IMR-90 (cell line): ENCODE data around the gene ITSN1. TPM values are rescaled to one million over a fixed set of nuclear protein-coding genes. Genes with fewer than 3 reads are reported as not detected.

Source experiments
- ATAC-seq: fragments of 200-7000 bp; cut with Tn5 transposase; 2 replicates; pipeline ENCODE4 v1.9.1; 2020; ENCODE audit warnings: low read depth, mild to moderate bottlenecking, moderate library complexity
- BruUV-seq: library from RNA; stranded (reverse); fragments of 400-500 nt; replicated peaks from 2 replicates; lab custom pipeline; 2021; lab: Mats Ljungman, UMichigan
- CTCF ChIA-PET: fragments of 300-600 bp; formaldehyde crosslinking; extraction: SDS; loops from one replicate; lab custom pipeline; 2021; ENCODE audit warnings: antibody characterized with exemption; lab: Yijun Ruan, JAX
- POLR2A ChIA-PET: fragments of 300-600 bp; sonication (Branson Sonifier 250); formaldehyde crosslinking; loops from one replicate; lab custom pipeline; 2022; ENCODE audit warnings: antibody characterized with exemption; ENCODE audit not compliant: unreplicated experiment; lab: Charles Lee
- DNase-seq: peaks from one replicate; pipeline ENCODE4 v3.0.0; 2013
- H2AFZ ChIP-seq: replicated peaks from 2 replicates; pipeline ENCODE3; 2013; ENCODE audit warnings: low read length, mild to moderate bottlenecking; ENCODE audit not compliant: poor library complexity
- H2AK5ac ChIP-seq: 2 replicates; pipeline ENCODE4 v1.6.1; 2013; ENCODE audit warnings: low read depth, low read length, inconsistent platforms
- H2AK9ac ChIP-seq: replicated peaks from 2 replicates; pipeline ENCODE3; 2013; ENCODE audit warnings: mild to moderate bottlenecking, low read depth, low read length, moderate library complexity; ENCODE audit not compliant: poor library complexity
- H2BK120ac ChIP-seq: 2 replicates; pipeline ENCODE4 v1.6.1; 2013; ENCODE audit warnings: low read depth, low read length, inconsistent platforms
- H2BK15ac ChIP-seq: 3 replicates; pipeline ENCODE4 v1.6.1; 2013; ENCODE audit warnings: low read depth, low read length, inconsistent platforms
- H2BK20ac ChIP-seq: 2 replicates; pipeline ENCODE4 v1.6.1; 2013; ENCODE audit warnings: low read depth, mild to moderate bottlenecking, inconsistent platforms, low read length, moderate library complexity
- H2BK5ac ChIP-seq: 2 replicates; pipeline ENCODE4 v1.6.1; 2013; ENCODE audit warnings: mild to moderate bottlenecking, low read depth, low read length, inconsistent platforms; ENCODE audit not compliant: poor library complexity, severe bottlenecking
- H3K14ac ChIP-seq: replicated peaks from 2 replicates; pipeline ENCODE4 v1.6.1; 2013; ENCODE audit warnings: low read depth, low read length, inconsistent platforms
- H3K18ac ChIP-seq: 2 replicates; pipeline ENCODE4 v1.6.1; 2013; ENCODE audit warnings: low read depth, low read length, control low read depth
- H3K23ac ChIP-seq: 2 replicates; pipeline ENCODE4 v1.6.1; 2013; ENCODE audit warnings: low read depth, low read length, inconsistent platforms
- H3K27ac ChIP-seq: 2 replicates; pipeline ENCODE4 v1.5.1; 2013; ENCODE audit warnings: mild to moderate bottlenecking, control low read depth, low read length; ENCODE audit not compliant: insufficient read depth
- H3K27me3 ChIP-seq: 2 replicates; pipeline ENCODE4 v1.6.1; 2013; ENCODE audit warnings: low read length; ENCODE audit not compliant: control insufficient read depth, insufficient read depth
- H3K36me3 ChIP-seq: 2 replicates; pipeline ENCODE4 v1.6.1; 2013; ENCODE audit warnings: low read length, mixed read lengths; ENCODE audit not compliant: control insufficient read depth, insufficient read depth
- H3K4ac ChIP-seq: 2 replicates; pipeline ENCODE4 v1.6.1; 2013; ENCODE audit warnings: low read depth, low read length, inconsistent platforms
- H3K4me1 ChIP-seq: 2 replicates; pipeline ENCODE4 v1.6.1; 2013; ENCODE audit warnings: low read length, mixed read lengths; ENCODE audit not compliant: control insufficient read depth, insufficient read depth
- H3K4me2 ChIP-seq: 2 replicates; pipeline ENCODE4 v1.6.1; 2013; ENCODE audit warnings: low read depth, mild to moderate bottlenecking, control low read depth, low read length, moderate library complexity
- H3K4me3 ChIP-seq: 2 replicates; pipeline ENCODE4 v1.5.1; 2013; ENCODE audit warnings: low read depth, mild to moderate bottlenecking, control low read depth, low read length, moderate library complexity; ENCODE audit not compliant: insufficient read depth
- H3K56ac ChIP-seq: 2 replicates; pipeline ENCODE4 v1.6.1; 2013; ENCODE audit warnings: low read length, inconsistent platforms; ENCODE audit not compliant: insufficient read depth; ENCODE audit errors: extremely low read depth
- H3K79me1 ChIP-seq, 2 experiments: 2 replicates each; pipeline ENCODE4 v1.6.1; 2013; ENCODE audit warnings: low read length in 2 of 2, inconsistent platforms in 1 of 2, low read depth in 1 of 2
- H3K9ac ChIP-seq: 2 replicates; pipeline ENCODE4 v1.6.1; 2013; ENCODE audit warnings: low read depth, low read length, control low read depth
- H3K9me1 ChIP-seq: 2 replicates; pipeline ENCODE4 v1.6.1; 2013; ENCODE audit warnings: low read length, inconsistent platforms; ENCODE audit not compliant: insufficient read depth
- H3K9me3 ChIP-seq: 2 replicates; pipeline ENCODE4 v1.6.1; 2013; ENCODE audit warnings: low read length; ENCODE audit not compliant: control insufficient read depth, insufficient read depth
- H4K20me1 ChIP-seq: 2 replicates; pipeline ENCODE4 v1.6.1; 2013; ENCODE audit warnings: low read length, inconsistent platforms; ENCODE audit not compliant: insufficient read depth
- H4K5ac ChIP-seq: 2 replicates; pipeline ENCODE4 v1.6.1; 2013; ENCODE audit warnings: mild to moderate bottlenecking, low read depth, low read length, control low read depth
- H4K8ac ChIP-seq, 2 experiments: 2 replicates each; pipeline ENCODE4 v1.6.1; 2013; ENCODE audit warnings: low read depth in 2 of 2, low read length in 2 of 2, control low read depth in 1 of 2, inconsistent platforms in 1 of 2
- H4K91ac ChIP-seq: 2 replicates; pipeline ENCODE4 v1.6.1; 2013; ENCODE audit warnings: low read depth, low read length, inconsistent platforms; ENCODE audit not compliant: insufficient read depth
- BHLHE40 ChIP-seq: fragments of 150-350 bp; IDR thresholded peaks from 2 replicates; pipeline ENCODE4 v1.6.1; 2016; ENCODE audit warnings: mild to moderate bottlenecking, low read depth, low read length
- CEBPB ChIP-seq: IDR thresholded peaks from 2 replicates; pipeline ENCODE4 v1.6.1; 2012; ENCODE audit warnings: low read depth, low read length, improper control_type of control experiment
- CHD1 ChIP-seq: IDR thresholded peaks from 2 replicates; pipeline ENCODE4 v1.6.1; 2012; ENCODE audit warnings: low read depth, low read length, improper control_type of control experiment
- CTCF ChIP-seq: conservative IDR thresholded peaks from 2 replicates; pipeline ENCODE4 v1.5.1; 2012; ENCODE audit warnings: mild to moderate bottlenecking, low read depth, low read length, improper control_type of control experiment
- ELK1 ChIP-seq: fragments of 150-350 bp; IDR thresholded peaks from 2 replicates; pipeline ENCODE4 v1.6.1; 2016; ENCODE audit warnings: low read depth, mild to moderate bottlenecking, low read length, moderate library complexity, borderline replicate concordance
- NFE2L2 ChIP-seq: fragments of 150-350 bp; IDR thresholded peaks from 2 replicates; pipeline ENCODE4 v1.6.1; 2016; ENCODE audit warnings: low read depth, mild to moderate bottlenecking, low read length
- POLR2A ChIP-seq: IDR thresholded peaks from 2 replicates; pipeline ENCODE4 v1.6.1; 2012; ENCODE audit warnings: mild to moderate bottlenecking, low read depth, low read length
- RAD21 ChIP-seq: IDR thresholded peaks from 2 replicates; pipeline ENCODE4 v1.6.1; 2012; ENCODE audit warnings: low read length, improper control_type of control experiment
- RCOR1 ChIP-seq: IDR thresholded peaks from 2 replicates; pipeline ENCODE4 v1.6.1; 2012; ENCODE audit warnings: mild to moderate bottlenecking, low read length, improper control_type of control experiment; ENCODE audit not compliant: insufficient replicate concordance
- RFX5 ChIP-seq: IDR thresholded peaks from 2 replicates; pipeline ENCODE4 v1.8.0; 2012; ENCODE audit warnings: low read depth, mild to moderate bottlenecking, low read length, moderate library complexity
- WGBS, 2 experiments: methylation state at CpG; one replicate each; pipeline versions ENCODE4 v1.1.5 to v1.1.7; 2013; ENCODE audit warnings: missing lambda C conversion rate in 2 of 2; ENCODE audit not compliant: insufficient read length in 1 of 2; ENCODE audit errors: extremely low coverage in 2 of 2; 5-methylcytosine and 5-hydroxymethylcytosine counted together
- dilution Hi-C: fragments of 300-500 bp; cut with HindIII; formaldehyde crosslinking; loops from one replicate; pipeline ENCODE4 v1.14.3; 2018; ENCODE audit warnings: low sequenced_read_pairs; ENCODE audit not compliant: unreplicated experiment
- in situ Hi-C: fragments of 300-500 bp; cut with MboI; formaldehyde crosslinking; loops from 3 replicates; pipeline ENCODE4 v1.14.3; 2019; ENCODE audit warnings: low sequenced_read_pairs, inconsistent platforms, mixed read lengths
- intact Hi-C: fragments of 100-400 bp; cut with micrococcal nuclease; formaldehyde crosslinking; loops from 2 replicates; pipeline ENCODE4 v1.10.0; 2022
- polyA plus RNA-seq, 3 experiments: library from polyadenylated mRNA; depleted of rRNA; stranded (reverse); fragments of >200 nt; gene quantifications; 2 replicates each; pipeline ENCODE4 v1.2.3, GENCODE V29; 2012; ENCODE audit warnings: low replicate concordance in 1 of 3
- total RNA-seq: library from RNA; depleted of rRNA; stranded (reverse); fragments of >200 nt; gene quantifications from 2 replicates; pipeline ENCODE4 v1.2.3, GENCODE V29; 2012

ITSN1 gene
- total and polyA plus RNA-seq, 2 of the 4 experiments (the other 2 are of a cell fraction): 45.4 to 62.0 TPM

GRCh38 chr21:33880626-33881025, 238.3 kb downstream of the ITSN1 start:
- no peak overlapping the region for H3K23ac ChIP-seq
- no peak overlapping the region for H4K5ac ChIP-seq
- H3K9me1 ChIP-seq: no peaks in the 10 kb centered on the region
- no peaks in the 10 kb centered on the region for H3K79me1 ChIP-seq
- no peak overlapping the region for H2BK5ac ChIP-seq
- no peak overlapping the region for H2AK9ac ChIP-seq
- dilution Hi-C loops (no loop called here), in situ Hi-C loops (loop anchor here (10.0 kb wide), 1 partner anchor 236 kb away; the partner anchor contains the start of genes CRYZL1 and ITSN1), intact Hi-C loops (no loop called here)
- H3K36me3 ChIP-seq: no peaks in the 10 kb centered on the region
- no peak overlapping the region for H4K91ac ChIP-seq
- no peak overlapping the region for H3K14ac ChIP-seq
- no peak for TF ChIP-seq RFX5
- no peak for TF ChIP-seq RCOR1
- TF ChIP-seq RAD21: no peak
- TF ChIP-seq BHLHE40: no peak
- TF ChIP-seq CTCF: no peak
- TF ChIP-seq POLR2A: no peak
- TF ChIP-seq CHD1: no peak
- TF ChIP-seq NFE2L2: no peak
- no peak for TF ChIP-seq ELK1
- no peak for TF ChIP-seq CEBPB
- H2AK5ac ChIP-seq: no peak overlapping the region
- H3K18ac ChIP-seq: no peak overlapping the region
- ATAC-seq (no peak), DNase-seq (no peak)
- H4K8ac ChIP-seq: no peak overlapping the region
- no peaks in the 10 kb centered on the region for H4K20me1 ChIP-seq
- no peak overlapping the region for H2BK120ac ChIP-seq
- H3K9me3 ChIP-seq: no peaks in the 10 kb centered on the region
- H3K56ac ChIP-seq: no peak overlapping the region
- H3K4me3 ChIP-seq: no peak overlapping the region
- 0 out of 2 replicates have a peak, but pooled peaks cover 4% of the 10 kb centered on the region for H3K4me1 ChIP-seq
- no TSS peak for BruUV-seq
- no peak overlapping the region for H3K9ac ChIP-seq
- peaks cover 21% of the 10 kb centered on the region for H3K27me3 ChIP-seq
- no peak overlapping the region for H3K27ac ChIP-seq
- H2AFZ ChIP-seq: no peak overlapping the region
- no peak overlapping the region for H3K4ac ChIP-seq
- H2BK20ac ChIP-seq: no peak overlapping the region
- H2BK15ac ChIP-seq: no peak overlapping the region
- WGBS, 2 experiments: no CpG with 5 or more reads among the region's 13 CpGs
- POLR2A ChIA-PET: no interaction called here
- no peak overlapping the region for H3K4me2 ChIP-seq
- CTCF ChIA-PET: no interaction called here
